Fibroblast of peridontal ligament (primary cell): Measurements from ENCODE around the gene BNIP1.

Source experiments
- DNase-seq: peaks from one replicate; pipeline ENCODE4 v3.0.0-alpha.2; 2010; ENCODE audit errors: extremely low read depth

The BNIP1 gene

DNA sequence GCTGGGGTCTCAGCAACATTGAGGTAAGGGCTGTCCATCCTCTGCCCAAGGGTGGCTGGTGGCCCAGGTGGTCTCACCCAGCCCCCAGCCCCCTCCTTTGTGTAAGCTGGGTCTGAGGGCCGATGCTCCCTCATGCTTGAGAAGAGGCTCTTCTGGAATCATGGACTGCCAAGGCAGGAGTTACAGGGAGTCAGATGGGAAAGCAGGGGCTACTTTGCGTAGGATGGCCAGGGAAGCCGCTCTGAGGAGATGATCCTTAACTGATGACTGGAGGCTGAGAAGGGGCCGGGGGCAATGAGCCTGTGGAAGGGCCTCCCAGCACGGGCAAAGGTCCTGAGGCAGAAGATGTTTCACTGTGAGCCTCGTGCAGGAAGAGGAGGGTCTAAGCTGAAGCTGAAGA lies 67.0 kb downstream of the BNIP1 start:
- no peak for DNase-seq

DNA sequence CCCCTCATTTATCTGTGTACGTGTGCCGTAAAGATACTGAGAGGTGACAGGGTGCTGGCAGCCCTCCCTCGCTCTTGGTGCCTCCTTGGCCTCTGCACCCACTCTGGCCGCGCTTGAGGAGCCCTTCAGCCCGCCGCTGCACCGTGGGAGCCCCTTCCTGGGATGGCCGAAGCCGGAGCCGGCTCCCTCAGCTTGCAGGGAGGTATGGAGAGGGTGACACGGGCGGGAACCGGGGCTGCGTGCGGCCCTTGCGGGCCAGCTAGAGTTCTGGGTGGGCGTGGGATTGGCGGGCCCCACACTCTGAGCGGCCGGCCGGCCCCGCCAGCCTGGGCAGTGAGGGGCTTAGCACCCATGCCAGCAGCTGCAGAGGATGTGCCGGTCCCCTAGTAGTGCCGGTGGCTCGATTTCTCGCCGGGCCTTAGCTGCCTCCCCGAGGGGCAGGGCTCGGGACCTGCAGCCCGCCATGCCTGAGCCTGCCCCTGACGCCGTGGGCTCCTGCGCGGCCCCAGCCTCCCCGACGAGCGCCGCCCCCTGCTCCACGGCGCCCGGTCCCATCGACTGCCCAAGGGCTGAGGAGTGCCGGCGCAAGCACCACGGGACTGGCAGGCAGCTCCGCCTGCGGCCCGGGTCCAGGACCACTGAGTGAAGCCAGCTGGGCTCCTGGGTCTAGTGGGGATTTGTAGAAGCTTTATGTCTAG lies 69.1 kb downstream of the BNIP1 start:
- DNase-seq = no peak
